Activated naive CD8-positive, alpha-beta T cell treated with anti-CD3 and anti-CD28 coated beads, Interleukin-2, amount 50 U/mL, for 16 hours (primary cell): ENCODE results near the gene SHB.

Experiments used
- DNase-seq: peaks from one replicate; pipeline ENCODE4 v3.0.0-alpha.2; 2020; ENCODE audit warnings: low read depth, low spot score

SHB gene

GRCh38 chr9:37935096-37935495 is 133.9 kb downstream of the SHB start:
- DNase-seq: no peak

GRCh38 chr9:37931592-37931991 is 137.4 kb downstream of the SHB start:
- DNase-seq: no peak

GRCh38 chr9:37929441-37929895 is 139.6 kb downstream of the SHB start:
- DNase-seq: no peak

GRCh38 chr9:37928552-37929430 is 140.2 kb downstream of the SHB start:
- DNase-seq: no peak

GRCh38 chr9:37927601-37928551 is 141.2 kb downstream of the SHB start:
- no peak for DNase-seq

GRCh38 chr9:37927132-37927531 is 141.9 kb downstream of the SHB start:
- no peak for DNase-seq

- no peak for DNase-seq
Observed at GRCh38 chr9:37926737-37927118, 142.3 kb downstream of the SHB start.

GRCh38 chr9:37925786-37926736 is 143.0 kb downstream of the SHB start:
- no peak for DNase-seq

- DNase-seq: no peak
Observed at GRCh38 chr9:37925006-37925405, 144.0 kb downstream of the SHB start.

GRCh38 chr9:37924538-37924937 is 144.5 kb downstream of the SHB start:
- DNase-seq: no peak

GRCh38 chr9:37923796-37924427 is 145.1 kb downstream of the SHB start:
- no peak for DNase-seq

GRCh38 chr9:37923118-37923795 is 145.8 kb downstream of the SHB start:
- DNase-seq: no peak

- no peak for DNase-seq
Observed at GRCh38 chr9:37922363-37923117, 146.5 kb downstream of the SHB start.

- no peak for DNase-seq
Observed at GRCh38 chr9:37921546-37922300, 147.3 kb downstream of the SHB start.

GRCh38 chr9:37921168-37921510 is 147.9 kb downstream of the SHB start:
- no peak for DNase-seq

GRCh38 chr9:37920471-37921167 is 148.4 kb downstream of the SHB start:
- DNase-seq: no peak

GRCh38 chr9:37919956-37920335 is 149.1 kb downstream of the SHB start:
- no peak for DNase-seq

GRCh38 chr9:37919246-37919955 is 149.6 kb downstream of the SHB start:
- no peak for DNase-seq
